T-cell (primary cell): ENCODE data around the gene AP3S1. TPM values are rescaled to one million over a fixed set of nuclear protein-coding genes. Genes with fewer than 3 reads are reported as not detected.
"Not testable (repeated sequence)": the region's sequence is repeated elsewhere in the genome, so short reads cannot be mapped to it uniquely, and the experiment has no call there.

Experiments used
- ATAC-seq, 4 experiments: fragments of 200-7000 bp in 3 of 4; fragments of 150-1000 bp in 1 of 4; cut with Tn5 transposase; replicated peaks in 1 of 4; 1 replicate in 3 of 4; 2 replicates in 1 of 4; pipeline ENCODE4 v1.10.0; 2021; ENCODE audit warnings: moderate library complexity in 3 of 4, mild to moderate bottlenecking in 2 of 4, moderate number of reproducible peaks in 1 of 4
- CTCF ChIA-PET, 2 donors: fragments of 300-600 bp; sonication (Branson Sonifier 250); formaldehyde crosslinking; loops; one replicate each; lab custom pipeline; 2022; ENCODE audit warnings: antibody characterized with exemption in 2 of 2; lab: Charles Lee
- POLR2A ChIA-PET, 2 donors: fragments of 300-600 bp; sonication (Branson Sonifier 250); formaldehyde crosslinking; loops; one replicate each; lab custom pipeline; 2022; ENCODE audit warnings: antibody characterized with exemption in 2 of 2; lab: Charles Lee
- DNase-seq, 35 experiments: peaks; one replicate each; pipeline versions ENCODE4 v3.0.0 to v3.0.0-alpha.2; 2013 to 2023
- H3K27ac ChIP-seq: one replicate; pipeline ENCODE4 v1.5.1; 2013; ENCODE audit warnings: low read length
- H3K27me3 ChIP-seq, 2 experiments: replicated peaks in 1 of 2; 1 replicate in 1 of 2; 2 replicates in 1 of 2; pipeline versions ENCODE4 v1.6.1 to v1.7.0; 2013; ENCODE audit warnings: low read length in 1 of 2, mixed read lengths in 1 of 2; ENCODE audit not compliant: control insufficient read depth in 2 of 2, insufficient read depth in 2 of 2; ENCODE audit errors: extremely low read depth in 1 of 2
- H3K36me3 ChIP-seq, 2 donors: 1 replicate in 1 of 2; 2 replicates in 1 of 2; pipeline versions ENCODE4 v1.6.1 to v1.7.0; 2013; ENCODE audit warnings: low read length in 1 of 2; ENCODE audit not compliant: control insufficient read depth in 2 of 2, insufficient read depth in 1 of 2; ENCODE audit errors: extremely low read depth in 1 of 2
- H3K4me1 ChIP-seq, 2 experiments: 1 replicate in 1 of 2; 2 replicates in 1 of 2; pipeline versions ENCODE4 v1.6.1 to v1.7.0; 2013; ENCODE audit warnings: low read length in 2 of 2, mixed read lengths in 1 of 2; ENCODE audit not compliant: insufficient read depth in 2 of 2, control insufficient read depth in 1 of 2; ENCODE audit errors: extremely low read depth in 1 of 2
- H3K4me3 ChIP-seq, 2 donors: 1 replicate in 1 of 2; 2 replicates in 1 of 2; pipeline versions ENCODE4 v1.5.1 to v1.7.0; 2013; ENCODE audit warnings: mild to moderate bottlenecking in 2 of 2, low read length in 1 of 2, moderate library complexity in 1 of 2; ENCODE audit not compliant: control insufficient read depth in 1 of 2; ENCODE audit errors: extremely low read depth in 1 of 2
- H3K9me3 ChIP-seq: 2 replicates; pipeline ENCODE4 v1.7.0; 2013
- H3K27ac Mint-ChIP-seq, 2 donors: one replicate each; pipeline ENCODE4 v1.8.0; 2020 to 2021; ENCODE audit warnings: mild to moderate bottlenecking in 2 of 2, mixed read lengths in 2 of 2
- H3K27me3 Mint-ChIP-seq, 2 donors: one replicate each; pipeline ENCODE4 v1.8.0; 2021 to 2022; ENCODE audit warnings: mixed read lengths in 2 of 2
- H3K36me3 Mint-ChIP-seq: one replicate; pipeline ENCODE4 v1.8.0; 2021; ENCODE audit warnings: mixed read lengths
- H3K4me1 Mint-ChIP-seq, 3 donors: one replicate each; pipeline ENCODE4 v1.8.0; 2020 to 2022; ENCODE audit warnings: mixed read lengths in 3 of 3, mild to moderate bottlenecking in 1 of 3
- H3K4me3 Mint-ChIP-seq, 3 donors: one replicate each; pipeline ENCODE4 v1.8.0; 2020 to 2022; ENCODE audit warnings: mild to moderate bottlenecking in 3 of 3, mixed read lengths in 3 of 3, moderate library complexity in 3 of 3
- H3K9me3 Mint-ChIP-seq, 3 donors: one replicate each; pipeline ENCODE4 v1.8.0; 2020 to 2022; ENCODE audit warnings: mixed read lengths in 3 of 3
- WGBS: methylation state at CpG from one replicate; pipeline ENCODE4 v1.1.5; 2013; ENCODE audit warnings: missing lambda C conversion rate; ENCODE audit not compliant: insufficient coverage; 5-methylcytosine and 5-hydroxymethylcytosine counted together
- total RNA-seq, 35 experiments: library from RNA in 6 of 35; stranded (reverse) in 6 of 35; fragments of 120-200 nt in 1 of 35; gene quantifications; one replicate each; pipeline versions ENCODE4 v1.2.1 to v1.2.4 and lab custom pipeline; 2013 to 2026

The AP3S1 gene
- total RNA-seq, 5 donors from 2014 or later (not counting 1 experiment from before 2014, with no cell fraction given), result 36.4 to 44.2 (median 39.2) TPM

- no peak overlapping the region for H3K4me3 ChIP-seq
- no CpG with 5 or more reads among the region's 1 CpG for WGBS
- H3K9me3 ChIP-seq, result no peaks in the 10 kb centered on the region
- Mint-ChIP-seq H3K9me3 (no peaks in the 10 kb centered on the region), H3K27me3 (no peaks in the 10 kb centered on the region), H3K27ac (no peak overlapping the region), H3K4me1 (no peaks in the 10 kb centered on the region), H3K36me3 (peaks cover 38% of the 10 kb centered on the region), H3K4me3 (no peak overlapping the region)
- H3K4me1 ChIP-seq, result no peaks in the 10 kb centered on the region
- ATAC-seq (no peak), DNase-seq (no peak)
- CTCF ChIA-PET, result no interaction called here
- no peak overlapping the region for H3K27ac ChIP-seq
- H3K36me3 ChIP-seq, result peaks cover 0 to 2% of the 10 kb centered on the region in 2 donors
- H3K27me3 ChIP-seq, result no peaks in the 10 kb centered on the region
- POLR2A ChIA-PET, result no interaction called here
These were observed 56.9 kb downstream of the AP3S1 start for GRCh38 chr5:115898656-115899055.

GRCh38 chr5:115907177-115907576 is 65.4 kb downstream of the AP3S1 start:
- no peaks in the 10 kb centered on the region for H3K4me1 ChIP-seq
- no peaks in the 10 kb centered on the region for H3K36me3 ChIP-seq
- no peak overlapping the region for H3K27ac Mint-ChIP-seq
- DNase-seq (no peak), ATAC-seq (no peak)
- WGBS, result no CpG with 5 or more reads among the region's 2 CpGs
- H3K9me3 ChIP-seq, result no peaks in the 10 kb centered on the region
- ChIA-PET POLR2A (no interaction called here), CTCF (no interaction called here)
- no peaks in the 10 kb centered on the region for H3K27me3 ChIP-seq
- H3K4me1 Mint-ChIP-seq, result no peaks in the 10 kb centered on the region
- H3K4me3 ChIP-seq, result no peak overlapping the region
- no peaks in the 10 kb centered on the region for H3K27me3 Mint-ChIP-seq
- H3K36me3 Mint-ChIP-seq, result peaks cover 9% of the 10 kb centered on the region
- no peak overlapping the region for H3K4me3 Mint-ChIP-seq
- no peak overlapping the region for H3K27ac ChIP-seq
- no peaks in the 10 kb centered on the region for H3K9me3 Mint-ChIP-seq

- peaks cover 26% of the 10 kb centered on the region for H3K36me3 Mint-ChIP-seq
- ATAC-seq, H3K4me1 ChIP-seq, H3K27ac Mint-ChIP-seq, POLR2A ChIA-PET, H3K27me3 ChIP-seq, H3K27me3 Mint-ChIP-seq, H3K4me3 ChIP-seq, H3K36me3 ChIP-seq, H3K9me3 ChIP-seq, H3K4me3 Mint-ChIP-seq, H3K4me1 Mint-ChIP-seq, CTCF ChIA-PET, H3K9me3 Mint-ChIP-seq, DNase-seq, H3K27ac ChIP-seq: not testable (repeated sequence)
- no CpG with 5 or more reads among the region's 5 CpGs for WGBS
These were observed 72.1 kb downstream of the AP3S1 start for GRCh38 chr5:115913623-115914400.

- Histone ChIP-seq H3K4me1 (no peaks in the 10 kb centered on the region), H3K36me3 (peaks cover 0 to 2% of the 10 kb centered on the region in 2 donors), H3K9me3 (no peaks in the 10 kb centered on the region), H3K27me3 (no peaks in the 10 kb centered on the region), H3K4me3 (no peak overlapping the region), H3K27ac (no peak overlapping the region)
- Mint-ChIP-seq H3K4me1 (no peaks in the 10 kb centered on the region), H3K9me3 (no peaks in the 10 kb centered on the region), H3K27ac (no peak overlapping the region), H3K4me3 (no peak overlapping the region), H3K36me3 (peaks cover 14% of the 10 kb centered on the region), H3K27me3 (no peaks in the 10 kb centered on the region)
- 95% methylated on average over 2 of the region's 3 CpGs for WGBS
- ChIA-PET CTCF (interaction anchor here in 1 of 2 donors (1.2 kb wide), 1 partner anchor 15 kb away, joined by 3 read pairs; no protein-coding TSS in a partner anchor), POLR2A (no interaction called here)
- no peak for ATAC-seq
- no peak for DNase-seq
These were observed 78.5 kb downstream of the AP3S1 start for GRCh38 chr5:115920171-115920725.

- not testable (repeated sequence) for H3K36me3 ChIP-seq
These were observed 87.1 kb downstream of the AP3S1 start for GRCh38 chr5:115928578-115929407.

GRCh38 chr5:115930171-115930570 is 88.4 kb downstream of the AP3S1 start:
- H3K27me3 ChIP-seq, H3K4me3 Mint-ChIP-seq, H3K4me1 Mint-ChIP-seq, DNase-seq, H3K27ac ChIP-seq, CTCF ChIA-PET, ATAC-seq, H3K27ac Mint-ChIP-seq, H3K9me3 ChIP-seq, H3K27me3 Mint-ChIP-seq, H3K36me3 ChIP-seq, H3K4me3 ChIP-seq, POLR2A ChIA-PET, H3K4me1 ChIP-seq, H3K9me3 Mint-ChIP-seq, H3K36me3 Mint-ChIP-seq: not testable (repeated sequence)
- WGBS, result 90% methylated on average over 15 of the region's 17 CpGs

More at GRCh38 chr5:115928578-115929407, 87.1 kb downstream of the AP3S1 start:
- H3K27me3 Mint-ChIP-seq, CTCF ChIA-PET, H3K9me3 ChIP-seq, H3K4me1 Mint-ChIP-seq, H3K27ac ChIP-seq, H3K27ac Mint-ChIP-seq, H3K27me3 ChIP-seq, H3K36me3 Mint-ChIP-seq, DNase-seq, H3K4me3 ChIP-seq, H3K9me3 Mint-ChIP-seq, ATAC-seq, POLR2A ChIA-PET, H3K4me3 Mint-ChIP-seq, H3K4me1 ChIP-seq: not testable (repeated sequence)
- WGBS, result 97% methylated on average over 6 of the region's 12 CpGs
